Cardiac septum (tissue), 1 donor: ENCODE results near the gene SKI. TPM values are rescaled to one million over a fixed set of nuclear protein-coding genes. Genes with fewer than 3 reads are reported as not detected.
"Not testable (repeated sequence)": the region's sequence is repeated elsewhere in the genome, so short reads cannot be mapped to it uniquely, and the experiment has no call there.

Experiments
- DNase-seq: peaks from one replicate; pipeline ENCODE4 v3.0.0-alpha.2; 2020; ENCODE audit warnings: low spot score
- intact Hi-C: fragments of 100-400 bp; cut with DNase I; formaldehyde crosslinking; loops from one replicate; pipeline ENCODE4 v1.14.0; 2022
- total RNA-seq: library from RNA; stranded (reverse); fragmentation: NEBNext Ultra II Directional; extraction: Animal tissue kit (Norgen Biotek cat#: 25700); gene quantifications from one replicate; pipeline ENCODE4 v1.2.1, GENCODE V29; 2021
- donor health status: DM: no; HTN: no; CAD: no.

The SKI gene
- total RNA-seq, 1 donor from 2014 or later = 39.9 TPM

DNA sequence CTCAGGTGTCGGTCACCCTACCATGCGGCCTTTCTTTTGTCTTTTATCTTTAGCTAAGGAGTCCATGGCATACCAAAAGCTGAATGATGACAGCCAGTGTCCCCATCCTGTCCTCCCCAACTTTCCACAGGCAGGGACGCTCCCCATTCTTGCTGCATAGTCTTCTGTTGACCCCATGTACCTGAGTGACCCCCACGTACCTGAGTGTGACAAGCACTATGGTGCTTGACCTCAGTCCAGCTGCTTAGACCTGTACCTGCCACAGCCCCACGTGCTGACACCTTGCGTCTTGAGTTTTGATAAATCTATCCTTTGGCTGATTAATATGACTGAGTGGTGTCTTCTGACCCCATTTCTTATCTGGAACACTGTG, 26.9 kb downstream of the SKI start:
- no peak for DNase-seq
- intact Hi-C loops = no loop called here

DNA sequence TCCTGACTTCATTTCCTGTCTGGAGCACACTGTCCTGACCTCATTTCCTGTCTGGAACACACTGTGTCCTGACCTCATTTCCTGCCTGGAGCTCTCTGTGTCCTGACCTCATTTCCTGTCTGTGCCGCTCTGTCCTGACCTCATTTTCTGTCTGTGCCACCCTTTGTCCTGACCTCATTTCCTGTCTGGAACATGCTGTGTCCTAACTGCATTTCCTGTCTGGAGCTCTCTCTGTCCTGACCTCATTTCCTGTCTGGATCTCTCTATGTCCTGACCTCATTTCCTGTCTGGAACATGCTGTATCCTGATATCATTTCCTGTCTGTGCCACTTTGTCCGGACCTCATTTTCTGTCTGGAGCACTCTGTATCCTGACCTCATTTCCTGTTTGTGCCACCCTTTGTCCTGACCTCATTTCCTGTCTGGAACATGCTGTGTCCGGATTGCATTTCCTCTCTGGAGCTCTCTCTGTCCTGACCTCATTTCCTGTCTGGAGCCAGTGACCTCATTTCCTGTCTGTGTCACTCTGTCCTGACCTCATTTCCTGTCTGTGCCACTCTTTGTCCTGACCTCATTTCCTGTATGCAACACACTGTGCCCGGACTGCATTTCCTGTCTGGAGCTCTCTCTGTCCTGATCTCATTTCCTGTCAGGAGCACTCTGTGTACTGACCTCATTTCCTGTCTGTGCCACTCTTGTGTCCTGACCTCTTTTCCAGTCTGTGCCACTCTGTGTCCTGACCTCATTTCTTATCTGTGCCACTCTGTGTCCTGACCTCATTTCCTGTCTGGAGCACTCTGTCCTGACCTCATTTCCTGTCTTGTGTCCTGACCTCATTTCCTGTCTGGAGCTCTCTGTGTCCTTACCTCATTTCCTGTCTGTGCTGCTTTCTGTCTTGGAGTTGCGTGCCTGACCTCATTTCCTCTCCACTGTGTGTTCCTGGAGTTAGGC, 27.6 kb downstream of the SKI start:
- intact Hi-C loops = no loop called here
- no peak for DNase-seq

DNA sequence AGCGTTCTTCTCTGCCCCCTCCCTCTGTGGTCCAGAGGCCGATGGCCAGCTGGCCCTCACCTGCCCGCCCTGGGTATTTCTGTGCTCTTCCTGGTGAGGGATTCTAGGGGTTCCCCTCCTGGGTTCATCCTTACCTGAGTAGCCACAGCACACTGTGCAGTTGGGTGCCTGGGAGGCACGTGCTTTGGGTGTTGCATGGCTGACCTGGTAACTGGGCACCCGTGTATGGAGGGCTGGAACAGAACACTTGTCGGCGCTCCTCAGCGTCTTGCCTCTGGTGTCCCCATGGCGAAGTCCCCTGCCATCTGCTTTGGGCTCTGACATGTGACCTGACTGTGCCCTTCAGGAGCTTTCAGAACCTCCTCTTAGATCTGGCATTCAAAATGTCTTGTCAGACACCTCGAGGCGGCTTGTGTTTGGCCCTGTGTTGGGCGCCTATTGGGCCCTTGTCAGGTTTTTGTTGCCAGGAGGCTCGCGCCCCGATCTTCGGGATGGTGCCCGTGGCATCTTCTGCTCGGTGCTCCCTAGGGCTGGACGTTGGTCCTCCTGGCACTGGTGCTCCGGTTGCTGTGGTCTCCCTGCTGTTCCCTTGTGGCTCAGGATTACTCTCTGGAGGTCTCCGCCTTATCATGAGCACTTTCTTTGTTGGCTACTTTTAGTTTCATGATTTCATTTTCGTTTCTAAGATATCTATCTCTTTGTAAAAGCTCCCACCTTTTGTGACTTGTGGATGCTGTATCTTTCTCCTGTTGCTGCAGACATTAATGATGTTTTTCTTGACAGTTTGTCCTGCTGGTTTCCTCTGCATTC, 28.5 kb downstream of the SKI start:
- intact Hi-C loops = no loop called here
- no peak for DNase-seq

DNA sequence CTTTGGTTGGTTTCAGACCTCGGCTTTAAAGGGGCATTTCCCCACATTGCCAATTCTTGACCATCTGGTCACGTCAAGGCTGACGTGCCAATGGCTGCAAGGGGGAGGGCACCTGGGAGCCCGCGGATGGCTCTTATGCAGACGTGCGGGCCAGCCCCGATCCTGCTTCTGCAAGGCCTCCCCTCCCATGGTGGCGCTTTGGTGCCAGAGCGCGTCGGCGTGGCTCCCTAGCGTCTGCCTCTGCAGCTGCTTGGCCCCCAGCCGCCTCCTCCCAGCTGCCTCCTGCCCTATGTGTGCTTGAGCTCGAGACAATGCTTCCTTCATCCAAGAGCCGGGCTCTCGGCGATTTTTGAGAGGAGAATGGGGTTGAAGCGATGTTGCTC, 29.1 kb downstream of the SKI start:
- no peak for DNase-seq
- intact Hi-C loops = no loop called here

- intact Hi-C loops = no loop called here
- no peak for DNase-seq
Observed at GRCh38 chr1:2258122-2258681, 30.1 kb downstream of the SKI start.

DNA sequence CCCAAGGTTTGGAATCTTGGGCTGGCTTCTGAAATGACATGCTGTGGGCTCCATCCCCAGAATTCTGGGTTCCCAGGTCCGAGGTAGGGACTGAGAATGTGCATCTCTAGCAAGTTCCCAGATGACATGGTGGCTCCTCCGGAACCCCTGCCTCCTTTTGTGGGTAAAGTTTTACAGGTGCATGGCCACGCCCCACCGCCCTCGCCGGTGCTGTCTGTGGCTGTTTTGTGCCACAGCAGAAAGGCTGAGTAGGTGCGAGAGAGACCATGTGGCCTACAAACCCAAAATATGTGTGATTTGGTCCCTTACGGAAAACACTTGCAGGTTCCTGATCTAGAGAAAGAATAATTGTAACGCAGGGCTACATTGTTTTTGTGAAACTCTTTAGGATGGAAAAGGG, 30.9 kb downstream of the SKI start:
- no peak for DNase-seq
- intact Hi-C loops = no loop called here

GRCh38 chr1:2259668-2260402, 31.7 kb downstream of the SKI start:
- intact Hi-C loops = no loop called here
- DNase-seq = no peak

GRCh38 chr1:2260470-2260869, 32.4 kb downstream of the SKI start:
- DNase-seq, intact Hi-C loops: not testable (repeated sequence)

- no peak for DNase-seq
- intact Hi-C loops = no loop called here
Observed at GRCh38 chr1:2260917-2261316, 32.8 kb downstream of the SKI start.

DNA sequence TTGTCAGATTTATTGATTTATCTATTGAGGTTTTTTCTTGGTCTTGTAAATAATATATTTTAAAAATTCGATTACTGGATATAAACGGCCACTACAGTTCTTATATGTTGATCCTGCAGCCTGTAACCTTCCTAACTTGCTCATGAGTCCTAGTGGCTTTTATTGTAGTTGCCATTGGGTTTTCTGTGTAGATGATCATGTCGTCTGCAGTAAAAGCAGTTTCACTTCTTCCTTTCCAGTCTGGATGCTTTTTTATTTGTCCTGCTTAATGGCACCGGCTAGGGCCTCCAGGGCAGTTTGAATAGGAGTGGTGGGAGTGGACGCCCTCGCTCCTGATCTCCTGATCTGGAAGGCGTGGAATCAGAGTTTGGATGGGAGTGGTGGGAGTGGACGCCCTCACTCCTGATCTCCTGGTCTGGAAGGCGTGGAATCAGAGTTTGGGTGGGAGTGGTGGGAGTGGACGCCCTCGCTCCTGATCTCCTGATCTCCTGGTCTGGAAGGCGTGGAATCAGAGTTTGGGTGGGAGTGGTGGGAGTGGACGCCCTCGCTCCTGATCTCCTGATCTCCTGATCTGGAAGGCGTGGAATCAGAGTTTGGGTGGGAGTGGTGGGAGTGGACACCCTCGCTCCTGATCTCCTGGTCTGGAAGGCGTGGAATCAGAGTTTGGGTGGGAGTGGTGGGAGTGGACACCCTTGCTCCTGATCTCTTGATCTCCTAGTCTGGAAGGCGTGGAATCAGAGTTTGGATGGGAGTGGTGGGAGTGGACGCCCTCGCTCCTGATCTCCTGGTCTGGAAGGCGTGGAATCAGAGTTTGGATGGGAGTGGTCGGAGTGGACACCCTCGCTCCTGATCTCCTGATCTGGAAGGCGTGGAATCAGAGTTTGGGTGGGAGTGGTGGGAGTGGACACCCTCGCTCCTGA, 33.6 kb downstream of the SKI start:
- intact Hi-C loops, DNase-seq: not testable (repeated sequence)

GRCh38 chr1:2266301-2266975, 38.3 kb downstream of the SKI start:
- DNase-seq = no peak
- intact Hi-C loops = no loop called here

DNA sequence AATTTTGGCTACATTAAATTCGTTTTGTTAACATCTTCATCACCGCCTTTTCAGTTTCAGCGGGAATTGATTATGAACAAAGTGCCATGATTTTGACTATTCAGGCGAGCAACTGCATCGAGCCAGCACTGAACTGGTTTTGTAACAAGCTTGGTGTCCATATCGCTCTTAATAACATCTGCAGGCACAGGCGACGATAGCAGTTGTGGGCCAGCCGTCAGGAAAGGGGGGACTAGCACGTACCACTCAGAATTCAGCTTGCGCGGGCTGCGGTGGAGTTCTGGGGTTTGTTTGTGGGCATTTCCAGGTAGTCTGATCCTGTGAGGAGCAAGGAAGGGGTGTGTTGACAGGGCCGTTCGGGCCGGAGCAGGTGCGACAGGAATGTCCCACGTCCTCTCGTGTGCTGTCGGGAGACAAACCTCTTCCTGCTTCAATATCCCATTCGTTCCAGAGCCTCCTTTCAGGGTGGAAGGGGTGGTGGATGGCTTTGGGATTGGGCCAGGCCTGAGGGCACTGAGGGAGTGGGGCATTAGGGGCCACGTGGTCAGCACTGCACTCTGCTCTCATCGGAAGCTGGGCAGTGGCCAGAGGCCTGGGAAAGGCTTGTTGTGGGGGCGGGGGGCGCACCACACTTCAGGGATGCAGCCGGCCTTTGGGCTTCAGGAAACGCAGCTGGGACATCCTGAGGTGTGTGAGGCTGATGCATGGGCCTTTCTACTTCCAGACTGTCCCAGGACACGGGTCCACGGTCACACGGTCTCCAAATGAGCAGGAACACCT, 39.1 kb downstream of the SKI start:
- no peak for DNase-seq
- intact Hi-C loops = no loop called here

- intact Hi-C loops = no loop called here
- no peak for DNase-seq
Observed at GRCh38 chr1:2267862-2268261, 39.7 kb downstream of the SKI start.

DNA sequence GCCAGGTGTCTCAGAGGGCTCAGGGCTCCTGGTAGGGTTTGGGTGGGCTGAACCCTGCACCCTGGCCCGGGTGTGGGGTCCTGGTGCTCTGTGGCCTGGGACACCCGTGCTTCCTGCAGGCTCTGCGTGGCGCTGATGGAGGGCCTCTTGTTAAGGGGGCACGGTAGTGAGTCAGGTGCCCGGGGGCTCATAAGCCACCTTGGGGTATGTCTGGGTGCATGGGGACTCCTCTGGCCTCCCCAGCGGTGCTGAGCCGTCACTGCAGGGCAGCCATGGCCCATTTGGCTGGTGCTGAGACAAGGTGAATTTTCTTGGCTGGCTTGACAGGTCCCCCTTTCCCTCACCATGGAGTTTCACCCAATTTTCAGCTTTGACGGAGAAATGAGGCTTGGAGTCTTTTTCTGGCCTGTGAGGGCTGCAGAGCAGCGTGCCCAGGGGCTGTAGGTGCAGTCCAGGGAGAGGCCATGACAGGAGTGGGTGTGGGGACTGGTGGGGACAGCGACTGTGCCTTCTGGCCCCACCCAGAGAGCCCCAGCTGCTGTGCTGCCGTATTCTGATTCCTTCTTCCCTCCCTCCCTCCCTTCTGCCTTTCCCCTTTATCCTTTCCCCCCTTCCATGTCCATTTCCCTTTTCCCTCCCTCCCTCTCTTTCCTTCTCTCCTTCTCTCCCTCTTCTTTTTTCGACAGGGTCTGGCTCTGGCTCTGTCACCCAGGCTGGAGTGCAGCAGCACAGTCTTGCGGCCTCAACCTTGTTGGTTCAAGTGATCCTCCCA, 40.4 kb downstream of the SKI start:
- no peak for DNase-seq
- intact Hi-C loops = no loop called here

DNA sequence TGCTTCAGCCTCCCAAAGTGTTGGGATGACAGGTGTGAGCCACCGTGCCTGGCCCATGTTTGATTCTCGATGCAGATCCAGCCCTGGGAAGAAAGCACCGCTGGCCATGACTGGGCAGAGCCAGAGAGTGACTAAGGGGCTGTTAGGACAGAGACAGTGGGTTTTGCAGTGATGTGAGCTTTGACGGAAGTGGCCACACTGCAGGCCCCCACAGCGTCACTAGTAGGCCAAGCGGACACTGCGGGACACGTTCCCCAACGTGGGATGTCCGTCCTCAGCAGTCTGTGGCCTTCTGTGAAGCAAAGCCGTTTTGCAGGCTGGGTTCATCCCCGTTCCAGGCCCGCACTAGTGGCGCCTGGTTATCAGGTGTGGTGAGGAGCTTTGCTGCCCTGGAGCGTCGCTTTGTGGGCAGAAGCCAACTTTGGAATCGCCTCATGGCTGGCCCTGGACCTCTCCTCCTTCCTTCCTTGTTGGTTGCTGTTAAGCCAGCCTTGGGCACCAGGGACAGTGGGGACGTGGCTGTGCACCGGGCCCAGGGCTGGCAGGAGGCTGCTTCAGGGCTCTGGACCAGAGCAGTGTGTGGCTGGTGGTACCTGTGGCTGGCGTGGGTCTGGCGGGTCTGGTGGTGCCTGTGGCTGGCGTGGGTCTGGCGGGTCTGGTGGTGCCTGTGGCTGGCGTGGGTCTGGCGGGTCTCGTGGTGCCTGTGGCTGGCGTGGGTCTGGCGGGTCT, 41.2 kb downstream of the SKI start:
- no peak for DNase-seq

DNA sequence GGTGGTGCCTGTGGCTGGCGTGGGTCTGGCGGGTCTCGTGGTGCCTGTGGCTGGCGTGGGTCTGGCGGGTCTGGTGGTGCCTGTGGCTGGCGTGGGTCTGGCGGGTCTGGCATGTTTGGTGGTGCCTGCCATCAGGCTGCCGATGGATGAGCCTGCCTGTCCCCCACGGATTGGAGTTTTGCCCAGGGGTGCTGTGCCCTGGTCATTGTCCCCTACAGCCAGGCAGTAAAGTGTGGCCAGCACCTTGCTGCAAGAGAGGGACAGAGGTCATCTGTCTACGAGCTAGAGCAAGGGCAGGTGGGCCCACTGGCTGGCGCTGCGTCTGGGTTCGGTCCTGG, 41.8 kb downstream of the SKI start:
- intact Hi-C loops = no loop called here
- DNase-seq = no peak

More for the DNA sequence above, 41.2 kb downstream of the SKI start:
- intact Hi-C loops = no loop called here
